HCT116 (cell line): ENCODE data around the gene NCAPH2. TPM values are rescaled to one million over a fixed set of nuclear protein-coding genes. Genes with fewer than 3 reads are reported as not detected.
A peak's percentile ranks its signal among the peaks of the same experiment; 100 is the strongest.

ENCODE experiments used
- ATF3 ChIP-seq: IDR thresholded peaks from 2 replicates; pipeline ENCODE4 v1.6.1; 2012
- CEBPB ChIP-seq: IDR thresholded peaks from 2 replicates; pipeline ENCODE4 v1.6.1; 2012; ENCODE audit warnings: low read depth
- EGR1 ChIP-seq: IDR thresholded peaks from 2 replicates; pipeline ENCODE4 v1.6.1; 2012; ENCODE audit warnings: low read depth
- ELF1 ChIP-seq: IDR thresholded peaks from 2 replicates; pipeline ENCODE4 v1.6.1; 2012; ENCODE audit warnings: low read depth, borderline replicate concordance
- EZH2 ChIP-seq: fragments of 200-600 bp; sonication (generic); IDR thresholded peaks from 2 replicates; pipeline ENCODE4 v1.6.1; 2017; ENCODE audit warnings: antibody characterized with exemption, mixed run types
- JUND ChIP-seq: IDR thresholded peaks from 2 replicates; pipeline ENCODE4 v1.6.1; 2012
- MAX ChIP-seq: IDR thresholded peaks from 2 replicates; pipeline ENCODE4 v1.6.1; 2012
- POLR2AphosphoS5 ChIP-seq: IDR thresholded peaks from 2 replicates; pipeline ENCODE4 v1.6.1; 2011; ENCODE audit warnings: mild to moderate bottlenecking, low read depth, low read length, moderate library complexity
- RAD21 ChIP-seq: IDR thresholded peaks from 2 replicates; pipeline ENCODE4 v1.6.1; 2012; ENCODE audit warnings: low read depth, mild to moderate bottlenecking
- SIN3A ChIP-seq: IDR thresholded peaks from 2 replicates; pipeline ENCODE4 v1.6.1; 2012; ENCODE audit warnings: low read depth
- total RNA-seq: library from RNA; stranded (reverse); gene quantifications from one replicate; pipeline ENCODE4 v1.2.1, GENCODE V29; 2021; ENCODE audit not compliant: unreplicated experiment
- TF ChIP-seq, protein P1 (sequence below): IDR thresholded peaks from 2 replicates; pipeline ENCODE4 v1.6.1; 2012; ENCODE audit warnings: low read depth

NCAPH2 gene
- total RNA-seq, 1 experiment from 2014 or later = 99.1 TPM

- TF ChIP-seq ATF3 (no peak), EGR1 (no peak), MAX (no peak), SIN3A (no peak), POLR2AphosphoS5 (peak; percentile 76), EZH2 (no peak), RAD21 (no peak), ELF1 (no peak), JUND (no peak), CEBPB (no peak)
- TF ChIP-seq, protein P1, sequence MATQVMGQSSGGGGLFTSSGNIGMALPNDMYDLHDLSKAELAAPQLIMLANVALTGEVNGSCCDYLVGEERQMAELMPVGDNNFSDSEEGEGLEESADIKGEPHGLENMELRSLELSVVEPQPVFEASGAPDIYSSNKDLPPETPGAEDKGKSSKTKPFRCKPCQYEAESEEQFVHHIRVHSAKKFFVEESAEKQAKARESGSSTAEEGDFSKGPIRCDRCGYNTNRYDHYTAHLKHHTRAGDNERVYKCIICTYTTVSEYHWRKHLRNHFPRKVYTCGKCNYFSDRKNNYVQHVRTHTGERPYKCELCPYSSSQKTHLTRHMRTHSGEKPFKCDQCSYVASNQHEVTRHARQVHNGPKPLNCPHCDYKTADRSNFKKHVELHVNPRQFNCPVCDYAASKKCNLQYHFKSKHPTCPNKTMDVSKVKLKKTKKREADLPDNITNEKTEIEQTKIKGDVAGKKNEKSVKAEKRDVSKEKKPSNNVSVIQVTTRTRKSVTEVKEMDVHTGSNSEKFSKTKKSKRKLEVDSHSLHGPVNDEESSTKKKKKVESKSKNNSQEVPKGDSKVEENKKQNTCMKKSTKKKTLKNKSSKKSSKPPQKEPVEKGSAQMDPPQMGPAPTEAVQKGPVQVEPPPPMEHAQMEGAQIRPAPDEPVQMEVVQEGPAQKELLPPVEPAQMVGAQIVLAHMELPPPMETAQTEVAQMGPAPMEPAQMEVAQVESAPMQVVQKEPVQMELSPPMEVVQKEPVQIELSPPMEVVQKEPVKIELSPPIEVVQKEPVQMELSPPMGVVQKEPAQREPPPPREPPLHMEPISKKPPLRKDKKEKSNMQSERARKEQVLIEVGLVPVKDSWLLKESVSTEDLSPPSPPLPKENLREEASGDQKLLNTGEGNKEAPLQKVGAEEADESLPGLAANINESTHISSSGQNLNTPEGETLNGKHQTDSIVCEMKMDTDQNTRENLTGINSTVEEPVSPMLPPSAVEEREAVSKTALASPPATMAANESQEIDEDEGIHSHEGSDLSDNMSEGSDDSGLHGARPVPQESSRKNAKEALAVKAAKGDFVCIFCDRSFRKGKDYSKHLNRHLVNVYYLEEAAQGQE = no peak
These were observed 17.3 kb downstream of the NCAPH2 start, which contains the start of gene SCO2 (continued) for GRCh38 chr22:50525104-50525857.
